ENCODE data around the gene GAS7. TPM values are rescaled to one million over a fixed set of nuclear protein-coding genes. Genes with fewer than 3 reads are reported as not detected.

GAS7 gene
- total RNA-seq, 1 donor from 2014 or later = 8.5 TPM

- H4K20me1 ChIP-seq (ENCODE audit: insufficient read depth, low read length) = no peaks in the 10 kb centered on the region
- no peaks in the 10 kb centered on the region for H3K79me2 ChIP-seq (ENCODE audit: insufficient read depth, low read length)
- FAIRE-seq (no peak), DNase-seq (ENCODE audit: low read depth) (no peak)
- Mint-ChIP-seq H3K4me1 (ENCODE audit: low read depth, unreplicated experiment) (no peaks in the 10 kb centered on the region), H3K27ac (ENCODE audit: unreplicated experiment) (no peak overlapping the region), H3K9me3 (ENCODE audit: unreplicated experiment) (no peaks in the 10 kb centered on the region), H3K27me3 (ENCODE audit: low read depth, unreplicated experiment) (peaks cover 16% of the 10 kb centered on the region), H3K4me3 (ENCODE audit: unreplicated experiment) (no peak overlapping the region), H3K36me3 (ENCODE audit: low read depth, unreplicated experiment) (no peaks in the 10 kb centered on the region)
- H3K36me3 ChIP-seq (ENCODE audit: insufficient read depth, low read length) = no peaks in the 10 kb centered on the region
- no peak overlapping the region for H3K9ac ChIP-seq (ENCODE audit: low read length)
- no peak overlapping the region for H3K4me2 ChIP-seq (ENCODE audit: low read length)
- H3K4me3 ChIP-seq (ENCODE audit: insufficient read depth, low read depth, low read length) = no peak overlapping the region
- H3K27me3 ChIP-seq (ENCODE audit: insufficient read depth, low read length) = no peaks in the 10 kb centered on the region
- H3K27ac ChIP-seq (ENCODE audit: low read depth, low read length) = no peak overlapping the region
- H3K4me1 ChIP-seq (ENCODE audit: insufficient read depth, low read length) = no peaks in the 10 kb centered on the region
- TF ChIP-seq CTCF (IDR thresholded peaks at IDR 0.05; ENCODE audit: insufficient read depth, low read depth, low read length) = no peak
- TF ChIP-seq EZH2 (IDR thresholded peaks at IDR 0.05; ENCODE audit: insufficient read depth, low read length) = no peak
- no peak overlapping the region for H2AFZ ChIP-seq (ENCODE audit: low read depth, low read length)
- no peaks in the 10 kb centered on the region for H3K9me3 ChIP-seq (ENCODE audit: insufficient read depth, low read depth, low read length)
Observed at GRCh38 chr17:10001306-10001873, 197.0 kb downstream of the GAS7 start.

- TF ChIP-seq CTCF (IDR thresholded peaks at IDR 0.05; ENCODE audit: insufficient read depth, low read depth, low read length) (no peak), EZH2 (IDR thresholded peaks at IDR 0.05; ENCODE audit: insufficient read depth, low read length) (no peak)
- Histone ChIP-seq H3K4me3 (ENCODE audit: insufficient read depth, low read depth, low read length) (no peak overlapping the region), H3K9ac (ENCODE audit: low read length) (no peak overlapping the region), H3K27ac (ENCODE audit: low read depth, low read length) (no peak overlapping the region), H3K4me1 (ENCODE audit: insufficient read depth, low read length) (no peaks in the 10 kb centered on the region), H3K9me3 (ENCODE audit: insufficient read depth, low read depth, low read length) (no peaks in the 10 kb centered on the region), H3K27me3 (ENCODE audit: insufficient read depth, low read length) (no peaks in the 10 kb centered on the region), H4K20me1 (ENCODE audit: insufficient read depth, low read length) (no peaks in the 10 kb centered on the region), H3K79me2 (ENCODE audit: insufficient read depth, low read length) (no peaks in the 10 kb centered on the region), H3K36me3 (ENCODE audit: insufficient read depth, low read length) (no peaks in the 10 kb centered on the region), H2AFZ (ENCODE audit: low read depth, low read length) (no peak overlapping the region), H3K4me2 (ENCODE audit: low read length) (no peak overlapping the region)
- FAIRE-seq (no peak), DNase-seq (ENCODE audit: low read depth) (no peak)
- no peak overlapping the region for H3K27ac Mint-ChIP-seq (ENCODE audit: unreplicated experiment)
- H3K36me3 Mint-ChIP-seq (ENCODE audit: low read depth, unreplicated experiment) = no peaks in the 10 kb centered on the region
- peaks cover 2% of the 10 kb centered on the region for H3K9me3 Mint-ChIP-seq (ENCODE audit: unreplicated experiment)
- H3K4me1 Mint-ChIP-seq (ENCODE audit: low read depth, unreplicated experiment) = no peaks in the 10 kb centered on the region
- no peak overlapping the region for H3K4me3 Mint-ChIP-seq (ENCODE audit: unreplicated experiment)
- peaks cover 16% of the 10 kb centered on the region for H3K27me3 Mint-ChIP-seq (ENCODE audit: low read depth, unreplicated experiment)
Observed at GRCh38 chr17:9999919-10000695, 198.3 kb downstream of the GAS7 start.

GRCh38 chr17:9998060-9998459 is 200.3 kb downstream of the GAS7 start:
- Mint-ChIP-seq H3K4me1 (ENCODE audit: low read depth, unreplicated experiment) (no peaks in the 10 kb centered on the region), H3K27me3 (ENCODE audit: low read depth, unreplicated experiment) (peaks cover 15% of the 10 kb centered on the region), H3K27ac (ENCODE audit: unreplicated experiment) (no peak overlapping the region), H3K36me3 (ENCODE audit: low read depth, unreplicated experiment) (no peaks in the 10 kb centered on the region), H3K9me3 (ENCODE audit: unreplicated experiment) (peaks cover 3% of the 10 kb centered on the region), H3K4me3 (ENCODE audit: unreplicated experiment) (no peak overlapping the region)
- Histone ChIP-seq H3K9me3 (ENCODE audit: insufficient read depth, low read depth, low read length) (no peaks in the 10 kb centered on the region), H3K27ac (ENCODE audit: low read depth, low read length) (no peak overlapping the region), H2AFZ (ENCODE audit: low read depth, low read length) (no peak overlapping the region), H3K27me3 (ENCODE audit: insufficient read depth, low read length) (no peaks in the 10 kb centered on the region), H3K9ac (ENCODE audit: low read length) (no peak overlapping the region), H3K4me2 (ENCODE audit: low read length) (no peak overlapping the region), H3K4me1 (ENCODE audit: insufficient read depth, low read length) (no peaks in the 10 kb centered on the region), H3K4me3 (ENCODE audit: insufficient read depth, low read depth, low read length) (no peak overlapping the region), H4K20me1 (ENCODE audit: insufficient read depth, low read length) (no peaks in the 10 kb centered on the region), H3K36me3 (ENCODE audit: insufficient read depth, low read length) (no peaks in the 10 kb centered on the region), H3K79me2 (ENCODE audit: insufficient read depth, low read length) (no peaks in the 10 kb centered on the region)
- TF ChIP-seq EZH2 (IDR thresholded peaks at IDR 0.05; ENCODE audit: insufficient read depth, low read length) (no peak), CTCF (IDR thresholded peaks at IDR 0.05; ENCODE audit: insufficient read depth, low read depth, low read length) (no peak)
- DNase-seq (ENCODE audit: low read depth) (no peak), FAIRE-seq (no peak)
